Measurements from ENCODE around the gene TECTA. TPM values are rescaled to one million over a fixed set of nuclear protein-coding genes. Genes with fewer than 3 reads are reported as not detected.

The TECTA gene
- total RNA-seq, 1 experiment from 2014 or later = 1.1 TPM

DNA sequence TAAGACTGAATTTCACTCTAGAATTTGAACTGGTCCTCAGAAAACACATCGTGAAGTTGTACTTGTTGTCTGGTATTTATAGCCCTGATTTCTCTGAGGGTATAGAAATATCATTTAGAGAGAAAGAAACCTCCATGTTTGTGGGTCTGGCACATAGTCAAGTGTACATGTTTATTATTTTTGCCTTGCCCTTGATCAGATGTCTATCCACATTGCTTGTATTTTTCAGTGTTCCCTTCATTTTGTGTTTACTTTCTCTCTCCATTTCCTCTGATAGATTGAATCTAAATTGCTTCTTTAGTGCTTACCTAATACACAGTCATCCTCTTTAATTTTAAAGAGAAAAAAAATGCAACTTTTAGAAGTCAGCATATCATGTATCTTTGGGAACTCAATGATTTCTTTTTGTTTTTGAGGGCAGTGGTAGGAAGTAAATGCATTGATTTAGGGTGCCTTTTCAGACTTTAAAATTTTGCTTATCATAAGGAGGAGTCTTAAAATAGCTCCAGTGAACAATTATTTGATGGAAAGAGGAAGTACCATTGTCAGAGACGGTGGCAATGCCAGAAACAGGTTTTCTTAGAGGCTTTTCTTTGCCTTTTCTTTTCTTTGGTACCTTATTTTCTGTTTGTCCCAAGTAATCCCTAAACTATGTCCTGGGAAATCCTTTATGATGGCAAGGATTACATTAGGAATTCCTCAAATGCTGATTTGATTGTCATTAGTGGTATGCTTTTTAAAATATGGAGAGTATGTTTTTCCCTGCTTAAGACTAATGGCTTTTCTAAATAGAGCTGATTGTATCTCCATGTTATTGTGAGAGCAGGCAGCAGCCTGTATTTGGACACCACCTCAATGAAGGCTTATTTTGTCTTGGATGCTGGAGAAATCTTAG is 29.8 kb upstream of the TECTA start:
- Histone ChIP-seq H3K4me3 (no peak overlapping the region), H3K4me1 (peaks cover 9% of the 10 kb centered on the region; the same call in 1 of the 2 replicates), H3K27ac (no peak overlapping the region), H3K9me3 (replicated peaks) (no peaks in the 10 kb centered on the region), H3K27me3 (no peaks in the 10 kb centered on the region), H3K36me3 (peaks cover 3% of the 10 kb centered on the region)
- DNase-seq = no peak

DNA sequence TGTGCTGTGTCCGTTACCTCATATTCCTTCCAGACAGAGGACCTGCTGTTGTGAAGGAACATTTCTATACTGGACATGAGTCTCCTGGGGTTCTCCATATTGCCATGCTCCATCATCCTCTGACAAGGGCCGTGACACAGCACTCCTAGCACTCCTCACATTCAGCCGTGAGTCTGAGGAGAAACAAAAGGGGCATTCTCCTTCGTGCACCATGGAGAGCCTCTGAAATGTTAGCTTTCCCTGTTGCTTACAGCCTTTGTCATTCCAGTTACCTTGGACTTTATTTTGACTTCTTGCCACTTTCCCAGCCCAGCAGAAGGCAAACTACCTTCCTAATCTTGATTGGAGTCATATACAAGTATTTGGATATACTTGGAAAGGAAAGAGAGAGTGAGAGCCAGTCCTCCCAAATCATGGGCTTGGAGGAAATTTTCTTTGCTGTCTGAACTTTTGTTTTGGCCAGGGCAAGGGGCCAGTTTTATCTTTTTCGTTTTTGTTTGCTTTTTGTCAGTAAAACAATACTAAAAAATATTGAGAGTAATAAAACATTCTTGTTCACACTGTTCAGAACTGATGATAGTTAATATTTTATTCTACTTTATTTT is 29.1 kb upstream of the TECTA start:
- no peaks in the 10 kb centered on the region for H3K9me3 ChIP-seq (replicated peaks)
- DNase-seq = peak; percentile 2 to 16
- H3K36me3 ChIP-seq = peaks cover 3% of the 10 kb centered on the region
- no peaks in the 10 kb centered on the region for H3K27me3 ChIP-seq
- H3K4me3 ChIP-seq = no peak overlapping the region
- H3K4me1 ChIP-seq = peaks cover 8% of the 10 kb centered on the region; the same call in 1 of the 2 replicates
- H3K27ac ChIP-seq = no peak overlapping the region

DNA sequence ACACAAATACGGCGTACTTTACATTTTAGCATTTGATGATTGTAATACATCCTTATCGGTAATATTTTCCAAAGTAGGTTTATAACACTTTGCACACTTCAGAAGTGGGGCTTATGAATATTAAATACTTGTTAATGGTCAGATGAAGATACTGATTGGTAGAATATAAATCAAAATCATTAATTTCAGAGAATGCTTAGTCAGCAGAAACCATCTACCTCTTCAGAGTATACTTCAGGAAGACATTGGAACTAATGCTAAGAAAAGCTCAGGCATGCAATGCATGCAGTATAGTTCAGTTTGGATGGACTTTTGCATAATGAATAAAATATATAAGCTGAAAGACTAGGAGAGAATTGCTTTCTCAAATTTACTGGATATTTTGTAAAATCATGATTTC is 19.7 kb upstream of the TECTA start:
- no peaks in the 10 kb centered on the region for H3K9me3 ChIP-seq (replicated peaks)
- no peak for DNase-seq

GRCh38 chr11:121082219-121082618 is 18.8 kb upstream of the TECTA start:
- Histone ChIP-seq H3K36me3 (no peaks in the 10 kb centered on the region), H3K27me3 (no peaks in the 10 kb centered on the region), H3K4me3 (no peak overlapping the region), H3K27ac (no peak overlapping the region), H3K4me1 (no peaks in the 10 kb centered on the region), H3K9me3 (replicated peaks) (no peaks in the 10 kb centered on the region)
- no peak for DNase-seq

More for the DNA sequence above, 19.7 kb upstream of the TECTA start:
- Histone ChIP-seq H3K36me3 (no peaks in the 10 kb centered on the region), H3K27me3 (no peaks in the 10 kb centered on the region), H3K27ac (no peak overlapping the region), H3K4me3 (no peak overlapping the region), H3K4me1 (no peaks in the 10 kb centered on the region)

DNA sequence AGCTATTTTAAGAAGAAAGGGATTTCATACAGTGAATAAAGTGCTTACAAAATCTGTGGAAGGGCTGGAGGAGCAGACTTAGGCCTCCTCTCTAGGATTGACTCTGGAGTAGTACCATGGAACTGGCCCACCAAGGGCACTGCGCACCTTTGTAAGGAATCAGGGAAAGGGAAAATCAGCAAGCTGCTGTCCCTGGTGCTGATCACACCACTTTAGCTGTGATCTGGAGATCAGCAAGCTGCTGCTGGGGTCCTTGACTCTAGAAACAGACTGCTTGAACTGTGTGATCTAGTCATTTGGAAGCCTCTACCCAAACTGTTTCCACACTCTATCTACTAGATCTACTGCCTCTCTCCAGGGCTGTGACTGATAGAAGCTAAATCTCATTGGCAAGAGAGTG is 18.4 kb upstream of the TECTA start:
- no peaks in the 10 kb centered on the region for H3K27me3 ChIP-seq

GRCh38 chr11:121086866-121087265 is 14.2 kb upstream of the TECTA start:
- H3K4me1 ChIP-seq = no peaks in the 10 kb centered on the region
- no peak overlapping the region for H3K4me3 ChIP-seq
- H3K36me3 ChIP-seq = 0 out of 2 replicates have a peak, but pooled peaks cover 7% of the 10 kb centered on the region
- no peaks in the 10 kb centered on the region for H3K9me3 ChIP-seq (replicated peaks)
- no peak overlapping the region for H3K27ac ChIP-seq
- DNase-seq = no peak
- no peaks in the 10 kb centered on the region for H3K27me3 ChIP-seq

More for the DNA sequence above, 18.4 kb upstream of the TECTA start:
- H3K4me3 ChIP-seq = no peak overlapping the region
- no peak overlapping the region for H3K27ac ChIP-seq
- DNase-seq = peak; percentile 14 to 32
- 0 out of 2 replicates have a peak, but pooled peaks cover 2% of the 10 kb centered on the region for H3K36me3 ChIP-seq
- H3K9me3 ChIP-seq (replicated peaks) = no peaks in the 10 kb centered on the region
- H3K4me1 ChIP-seq = no peaks in the 10 kb centered on the region

GRCh38 chr11:121089566-121089965 is 11.5 kb upstream of the TECTA start:
- Histone ChIP-seq H3K27me3 (no peaks in the 10 kb centered on the region), H3K9me3 (replicated peaks) (no peaks in the 10 kb centered on the region), H3K4me3 (no peak overlapping the region), H3K36me3 (0 out of 2 replicates have a peak, but pooled peaks cover 7% of the 10 kb centered on the region), H3K27ac (no peak overlapping the region), H3K4me1 (no peaks in the 10 kb centered on the region)
- no peak for DNase-seq

DNA sequence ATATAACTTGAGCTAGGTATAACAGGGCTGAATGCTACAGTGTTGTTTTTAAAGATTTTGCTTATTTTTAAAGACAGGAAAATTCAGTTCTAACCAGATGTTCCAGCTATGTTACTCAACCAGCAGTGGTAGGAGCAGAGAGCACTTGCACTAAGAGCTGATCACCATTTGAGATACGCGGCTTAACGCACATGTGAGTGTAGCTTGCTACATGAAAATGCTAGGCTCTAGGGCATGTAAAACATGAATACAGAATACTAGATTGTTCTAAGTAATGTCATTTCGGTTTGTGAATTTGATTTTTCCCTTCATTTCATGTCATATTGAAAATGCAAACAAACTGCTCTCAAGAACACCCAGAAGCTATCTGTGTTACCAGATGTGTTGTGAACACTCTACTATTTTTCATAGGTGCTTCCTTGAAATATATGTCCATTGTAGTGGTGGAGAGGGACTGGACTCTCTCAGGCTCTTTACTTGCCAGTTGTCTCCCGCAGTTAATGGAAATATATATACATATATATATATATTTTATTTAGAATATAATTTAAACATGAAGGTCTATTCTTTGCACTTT is 10.8 kb upstream of the TECTA start:
- Histone ChIP-seq H3K4me3 (no peak overlapping the region), H3K27ac (no peak overlapping the region), H3K36me3 (0 out of 2 replicates have a peak, but pooled peaks cover 7% of the 10 kb centered on the region), H3K27me3 (no peaks in the 10 kb centered on the region), H3K4me1 (no peaks in the 10 kb centered on the region), H3K9me3 (replicated peaks) (no peaks in the 10 kb centered on the region)
- DNase-seq = no peak

DNA sequence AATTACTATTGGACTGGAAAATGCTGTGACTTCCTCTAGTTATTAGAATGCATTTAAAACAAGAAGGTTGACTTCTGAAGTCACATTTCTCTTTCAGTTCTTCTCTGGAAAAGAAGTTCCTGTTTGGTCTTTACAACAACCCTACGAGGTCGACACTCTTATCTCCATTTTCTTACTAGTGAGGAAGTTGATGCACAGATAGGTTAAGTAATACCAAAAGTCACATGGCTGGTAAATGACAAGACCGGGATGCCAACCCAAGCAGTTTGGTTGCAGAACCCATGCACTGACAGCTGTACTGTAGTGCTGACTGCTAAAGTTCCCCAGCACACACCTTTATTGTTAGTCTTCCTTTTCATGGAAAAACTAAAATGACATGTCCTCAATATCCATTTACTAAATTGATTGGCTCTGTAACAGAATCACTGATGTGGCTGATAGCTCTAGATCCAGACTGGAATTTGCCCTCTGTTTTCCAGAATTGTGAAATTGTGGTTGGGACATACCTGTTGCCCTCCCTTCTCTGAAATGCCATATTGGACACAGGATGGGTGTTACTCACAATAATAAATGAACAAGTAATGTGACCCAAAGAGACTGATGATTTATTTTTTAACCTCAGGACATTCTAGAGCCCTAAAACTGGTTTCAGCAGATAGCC is 9.4 kb upstream of the TECTA start:
- DNase-seq = no peak
- Histone ChIP-seq H3K9me3 (replicated peaks) (no peaks in the 10 kb centered on the region), H3K4me3 (no peak overlapping the region), H3K4me1 (no peaks in the 10 kb centered on the region), H3K36me3 (0 out of 2 replicates have a peak, but pooled peaks cover 7% of the 10 kb centered on the region), H3K27me3 (no peaks in the 10 kb centered on the region), H3K27ac (no peak overlapping the region)

DNA sequence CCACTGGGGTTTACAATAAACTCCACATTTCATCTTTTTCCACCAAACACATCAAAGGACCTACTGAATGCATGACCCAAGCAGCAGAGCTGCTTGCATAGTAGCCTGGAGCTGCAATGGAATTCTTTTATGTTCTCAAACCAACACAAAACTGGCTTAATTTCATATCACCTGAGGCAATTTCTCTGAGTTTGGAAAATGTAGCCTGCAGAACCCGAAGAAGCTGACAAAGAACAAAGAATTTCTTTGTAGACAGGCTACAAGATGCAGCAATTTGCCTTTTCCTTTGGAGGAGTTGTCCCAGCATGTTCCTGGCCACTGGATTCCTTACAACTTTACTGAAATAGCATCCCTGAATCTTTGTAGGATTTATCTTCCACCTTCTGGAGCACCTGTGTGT is 5.5 kb upstream of the TECTA start:
- no peak overlapping the region for H3K27ac ChIP-seq
- no peaks in the 10 kb centered on the region for H3K4me1 ChIP-seq
- DNase-seq = no peak
- H3K9me3 ChIP-seq (replicated peaks) = no peaks in the 10 kb centered on the region
- no peaks in the 10 kb centered on the region for H3K36me3 ChIP-seq
- no peak overlapping the region for H3K4me3 ChIP-seq
- no peaks in the 10 kb centered on the region for H3K27me3 ChIP-seq

DNA sequence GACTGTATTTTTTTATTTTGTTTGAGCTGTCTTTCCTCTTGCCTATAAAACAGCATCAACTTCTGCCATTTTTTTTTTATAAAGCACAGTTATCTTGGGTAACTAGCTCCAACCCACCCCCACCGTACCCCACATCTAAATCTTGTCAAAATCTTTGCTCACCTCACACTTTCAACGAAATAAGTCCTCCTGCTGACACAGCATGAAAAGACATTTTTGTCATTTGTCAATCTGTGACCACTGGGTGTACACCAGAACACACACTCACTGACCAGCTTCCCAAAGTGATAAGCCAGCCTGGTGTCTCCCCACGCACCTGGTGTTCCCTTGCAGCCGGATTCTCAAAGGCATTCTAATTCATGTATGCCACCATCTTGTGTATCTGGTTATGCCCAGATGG is 1.7 kb upstream of the TECTA start:
- Histone ChIP-seq H3K27ac (no peak overlapping the region), H3K36me3 (no peaks in the 10 kb centered on the region), H3K4me3 (no peak overlapping the region), H3K4me1 (no peaks in the 10 kb centered on the region), H3K9me3 (replicated peaks) (no peaks in the 10 kb centered on the region), H3K27me3 (no peaks in the 10 kb centered on the region)
- DNase-seq = no peak

GRCh38 chr11:121099885-121100284 is 1.2 kb upstream of the TECTA start:
- H3K27me3 ChIP-seq = no peaks in the 10 kb centered on the region
- no peak overlapping the region for H3K4me3 ChIP-seq
- no peak overlapping the region for H3K27ac ChIP-seq
- H3K36me3 ChIP-seq = no peaks in the 10 kb centered on the region
- no peaks in the 10 kb centered on the region for H3K4me1 ChIP-seq
- no peak for DNase-seq
- no peaks in the 10 kb centered on the region for H3K9me3 ChIP-seq (replicated peaks)

DNA sequence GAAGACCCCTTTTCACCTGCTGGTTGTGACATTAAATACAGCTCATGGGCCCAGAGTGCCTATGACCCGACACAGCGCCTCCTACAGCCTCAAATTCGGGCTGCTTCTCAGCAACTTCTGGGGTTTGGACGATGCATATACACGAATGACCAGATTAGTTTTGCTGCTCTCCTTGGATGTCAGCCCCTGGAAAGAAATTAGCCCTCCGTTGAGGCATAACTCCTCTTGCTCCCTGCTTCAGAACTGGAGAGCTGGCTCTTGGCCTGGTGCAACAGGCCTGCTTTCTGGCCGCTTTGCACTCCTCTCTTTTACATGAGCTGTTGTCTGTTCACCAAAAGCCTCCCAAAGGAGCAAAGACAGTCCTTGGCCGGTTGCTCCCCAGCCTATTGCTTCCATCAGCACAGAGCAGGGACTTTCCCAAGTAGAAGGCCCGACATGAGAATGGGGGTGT is 3.3 kb downstream of the TECTA start:
- Histone ChIP-seq H3K4me1 (no peaks in the 10 kb centered on the region), H3K4me3 (no peak overlapping the region), H3K9me3 (replicated peaks) (no peaks in the 10 kb centered on the region), H3K36me3 (no peaks in the 10 kb centered on the region), H3K27ac (no peak overlapping the region), H3K27me3 (no peaks in the 10 kb centered on the region)
- DNase-seq = no peak

DNA sequence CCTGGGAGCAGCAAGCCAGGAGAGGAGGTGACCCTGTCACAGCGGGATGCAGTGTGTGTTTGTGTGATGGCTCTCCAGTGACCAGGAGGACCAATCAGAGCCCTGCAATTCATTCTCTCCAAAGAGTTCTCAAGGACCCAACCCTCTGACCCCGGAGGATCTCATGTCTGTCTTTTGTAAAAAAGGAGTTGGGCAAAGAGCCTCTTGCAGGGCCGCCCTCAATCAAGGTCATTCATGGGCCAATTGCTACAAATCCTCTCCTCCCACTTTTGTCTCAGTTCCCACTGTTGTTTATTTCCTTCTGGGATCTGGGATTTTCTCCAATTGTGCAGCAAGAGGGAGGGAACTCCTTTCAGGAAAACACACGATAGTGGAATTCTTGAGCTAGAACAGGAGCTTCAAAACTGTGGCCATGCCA is 4.0 kb downstream of the TECTA start:
- H3K4me3 ChIP-seq = no peak overlapping the region
- no peaks in the 10 kb centered on the region for H3K36me3 ChIP-seq
- no peaks in the 10 kb centered on the region for H3K4me1 ChIP-seq
- H3K27ac ChIP-seq = no peak overlapping the region
- no peaks in the 10 kb centered on the region for H3K9me3 ChIP-seq (replicated peaks)
- no peak for DNase-seq
- no peaks in the 10 kb centered on the region for H3K27me3 ChIP-seq

Measured in SJCRH30 (cell line).